ENCODE data around the gene EFNA4. TPM values are rescaled to one million over a fixed set of nuclear protein-coding genes. Genes with fewer than 3 reads are reported as not detected.

EFNA4 gene
- total and polyA plus RNA-seq, 2 donors from 2014 or later, result 7.6 to 11.8 TPM

- TF ChIP-seq, protein P1, sequence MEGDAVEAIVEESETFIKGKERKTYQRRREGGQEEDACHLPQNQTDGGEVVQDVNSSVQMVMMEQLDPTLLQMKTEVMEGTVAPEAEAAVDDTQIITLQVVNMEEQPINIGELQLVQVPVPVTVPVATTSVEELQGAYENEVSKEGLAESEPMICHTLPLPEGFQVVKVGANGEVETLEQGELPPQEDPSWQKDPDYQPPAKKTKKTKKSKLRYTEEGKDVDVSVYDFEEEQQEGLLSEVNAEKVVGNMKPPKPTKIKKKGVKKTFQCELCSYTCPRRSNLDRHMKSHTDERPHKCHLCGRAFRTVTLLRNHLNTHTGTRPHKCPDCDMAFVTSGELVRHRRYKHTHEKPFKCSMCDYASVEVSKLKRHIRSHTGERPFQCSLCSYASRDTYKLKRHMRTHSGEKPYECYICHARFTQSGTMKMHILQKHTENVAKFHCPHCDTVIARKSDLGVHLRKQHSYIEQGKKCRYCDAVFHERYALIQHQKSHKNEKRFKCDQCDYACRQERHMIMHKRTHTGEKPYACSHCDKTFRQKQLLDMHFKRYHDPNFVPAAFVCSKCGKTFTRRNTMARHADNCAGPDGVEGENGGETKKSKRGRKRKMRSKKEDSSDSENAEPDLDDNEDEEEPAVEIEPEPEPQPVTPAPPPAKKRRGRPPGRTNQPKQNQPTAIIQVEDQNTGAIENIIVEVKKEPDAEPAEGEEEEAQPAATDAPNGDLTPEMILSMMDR (IDR thresholded peaks at IDR 0.05; ENCODE audit: borderline replicate concordance, extremely low read depth, insufficient read depth), result no peak
- Histone ChIP-seq H3K4me3 (ENCODE audit: low read length in 3 of 3) (peak overlapping the region in 1 of 3 donors; percentile 41), H3K4me1 (ENCODE audit: control insufficient read depth in 2 of 3, insufficient read depth in 2 of 3, low read depth in 1 of 3, low read length in 3 of 3) (peaks cover 3 to 25% (median 10%) of the 10 kb centered on the region in 3 donors), H3K9me3 (ENCODE audit: control insufficient read depth in 2 of 3, insufficient read depth in 1 of 3, low read length in 3 of 3) (no peaks in the 10 kb centered on the region), H3K9ac (ENCODE audit: low read length in 3 of 3) (no peak overlapping the region), H3K27me3 (ENCODE audit: control insufficient read depth, insufficient read depth, low read length) (peaks cover 7% of the 10 kb centered on the region), H3K36me3 (ENCODE audit: control insufficient read depth in 2 of 3, insufficient read depth in 3 of 3, low read length in 3 of 3) (no peaks in the 10 kb centered on the region), H3K27ac (ENCODE audit: low read depth in 2 of 2, low read length in 2 of 2) (no peak overlapping the region)
- peak in 3 of 5 donors; percentile 26 to 60 (median 29) for DNase-seq
- intact Hi-C loops (cut with DNase I), result no loop called here
- no peak for FAIRE-seq
These were observed 14.4 kb downstream of the EFNA4 start for GRCh38 chr1:155077758-155078445.

DNA sequence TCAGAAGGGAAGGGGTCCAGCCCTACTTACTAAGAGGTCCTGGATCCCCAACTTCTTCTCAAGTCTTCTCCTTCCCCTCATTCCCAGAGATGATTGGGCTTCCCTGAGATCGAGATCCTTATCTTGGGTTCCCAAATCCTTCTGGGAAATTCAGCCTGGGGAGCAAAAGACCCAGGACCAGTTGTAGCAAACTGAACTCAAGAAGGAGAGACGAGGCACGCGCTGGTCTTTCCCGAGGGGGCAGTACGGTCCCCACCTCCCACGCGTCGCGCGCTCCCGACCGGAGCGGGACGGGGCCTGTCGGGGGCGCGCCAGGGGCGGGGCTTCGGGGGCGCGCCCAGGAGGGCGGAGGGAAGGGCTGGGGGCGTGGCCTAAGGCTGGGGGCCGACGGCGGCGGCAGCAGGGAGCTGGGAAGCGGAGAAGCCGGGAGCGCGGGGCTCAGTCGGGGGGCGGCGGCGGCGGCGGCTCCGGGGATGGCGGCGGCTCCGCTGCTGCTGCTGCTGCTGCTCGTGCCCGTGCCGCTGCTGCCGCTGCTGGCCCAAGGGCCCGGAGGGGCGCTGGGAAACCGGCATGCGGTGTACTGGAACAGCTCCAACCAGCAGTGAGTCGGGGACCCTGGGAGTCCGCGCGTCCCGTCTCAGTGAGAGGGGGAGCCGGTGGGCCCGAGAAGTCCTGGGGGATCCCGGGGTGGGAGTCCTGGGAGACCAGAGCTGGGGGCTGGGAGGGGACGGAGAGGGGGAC, 15.1 kb downstream of the EFNA4 start, which contains the start of gene EFNA3:
TSS of gene EFNA3 (plus strand) at position 369 of the 741 bp plus-strand sequence. CDS start at position 474, 105 bp downstream.
- H3K9ac ChIP-seq (ENCODE audit: low read length in 3 of 3), result no peak within 1 kb of the TSS
- H3K27me3 ChIP-seq (ENCODE audit: control insufficient read depth, insufficient read depth, low read length), result peaks cover 9% of the 10 kb centered on the region
- peak; percentile 85 to 92 (median 89) for DNase-seq
- intact Hi-C loops (cut with DNase I), result no loop called here
- no peak within 1 kb of the TSS for H3K27ac ChIP-seq (ENCODE audit: low read depth in 2 of 2, low read length in 2 of 2)
- peak within 1 kb of the TSS in 2 of 3 donors; percentile 16 to 41 for H3K4me3 ChIP-seq (ENCODE audit: low read length in 3 of 3)
- FAIRE-seq, result no peak
- peaks cover 3 to 25% (median 13%) of the 10 kb centered on the region in 3 donors for H3K4me1 ChIP-seq (ENCODE audit: control insufficient read depth in 2 of 3, insufficient read depth in 2 of 3, low read depth in 1 of 3, low read length in 3 of 3)
- no peaks in the 10 kb centered on the region for H3K36me3 ChIP-seq (ENCODE audit: control insufficient read depth in 2 of 3, insufficient read depth in 3 of 3, low read length in 3 of 3)
- no peaks in the 10 kb centered on the region for H3K9me3 ChIP-seq (ENCODE audit: control insufficient read depth in 2 of 3, insufficient read depth in 1 of 3, low read length in 3 of 3)
- TF ChIP-seq, protein P1 (IDR thresholded peaks at IDR 0.05; ENCODE audit: borderline replicate concordance, extremely low read depth, insufficient read depth), result no peak

DNA sequence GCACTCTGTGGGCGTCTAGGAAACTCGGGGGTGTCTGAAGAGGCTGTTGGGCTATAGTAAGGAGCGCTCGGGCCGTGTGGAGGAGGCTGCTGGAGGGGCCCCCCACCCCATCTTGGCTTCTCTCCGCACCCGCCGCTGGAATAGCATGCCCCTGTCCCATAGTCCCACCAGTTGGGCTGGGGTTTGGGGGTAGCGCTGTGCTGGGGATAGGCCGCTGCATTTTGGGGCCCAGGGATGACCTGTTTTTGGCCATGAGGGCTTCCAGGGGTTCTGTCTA, 15.6 kb downstream of the EFNA4 start:
- H3K9ac ChIP-seq (ENCODE audit: low read length in 3 of 3), result no peak overlapping the region
- no peak for FAIRE-seq
- H3K36me3 ChIP-seq (ENCODE audit: control insufficient read depth in 2 of 3, insufficient read depth in 3 of 3, low read length in 3 of 3), result no peaks in the 10 kb centered on the region
- no peaks in the 10 kb centered on the region for H3K9me3 ChIP-seq (ENCODE audit: control insufficient read depth in 2 of 3, insufficient read depth in 1 of 3, low read length in 3 of 3)
- peak overlapping the region in 1 of 3 donors; percentile 32 for H3K4me3 ChIP-seq (ENCODE audit: low read length in 3 of 3)
- H3K27me3 ChIP-seq (ENCODE audit: control insufficient read depth, insufficient read depth, low read length), result peaks cover 9% of the 10 kb centered on the region
- peaks cover 3 to 25% (median 13%) of the 10 kb centered on the region in 3 donors for H3K4me1 ChIP-seq (ENCODE audit: control insufficient read depth in 2 of 3, insufficient read depth in 2 of 3, low read depth in 1 of 3, low read length in 3 of 3)
- no peak for DNase-seq
- no peak overlapping the region for H3K27ac ChIP-seq (ENCODE audit: low read depth in 2 of 2, low read length in 2 of 2)
- TF ChIP-seq, protein P1 (IDR thresholded peaks at IDR 0.05; ENCODE audit: borderline replicate concordance, extremely low read depth, insufficient read depth), result no peak
- intact Hi-C loops (cut with DNase I), result no loop called here
